ENCODE results near the gene SLC30A4. TPM values are rescaled to one million over a fixed set of nuclear protein-coding genes. Genes with fewer than 3 reads are reported as not detected.

The SLC30A4 gene
- total RNA-seq (2014; rRNA removed; shearing (Covaris generic)) = 0.04 TPM in 1 of 2 replicates, not detected in the other
- polyA plus RNA-seq (2016; fragmentation: Nextera tagmentation; extraction: Ambion mirVana) = not detected in 2 replicates
- long read RNA-seq = 0 reads

GRCh38 chr15:45522328-45523165 is at the start of gene SLC30A4:
TSS of gene SLC30A4 (minus strand) at chr15:45522755. CDS start at chr15:45522354, 401 bp downstream.
- Mint-ChIP-seq H3K27me3 (ENCODE audit: insufficient read depth, low read depth, poor library complexity) (peaks cover 52% of the 10 kb centered on the region), H3K36me3 (ENCODE audit: low read depth) (no peaks in the 10 kb centered on the region), H3K9me3 (no peaks in the 10 kb centered on the region), H3K4me3 (peak within 1 kb of the TSS; percentile 81), H3K4me1 (peaks cover 5% of the 10 kb centered on the region; the same call in 2 of the 3 replicates), H3K27ac (no peak within 1 kb of the TSS)
- Histone ChIP-seq H3F3A (replicated peaks; ENCODE audit: low read depth) (0 out of 2 replicates have a peak, but pooled peaks cover 4% of the 10 kb centered on the region), H3K9me2 (ENCODE audit: insufficient read depth) (no peaks in the 10 kb centered on the region), H4K20me1 (replicated peaks; ENCODE audit: insufficient read depth) (peaks cover 6% of the 10 kb centered on the region; the same call in 1 of the 2 replicates), H3K79me2 (replicated peaks; ENCODE audit: insufficient read depth) (no peaks in the 10 kb centered on the region), H3K36me3 (ENCODE audit: insufficient read depth) (no peaks in the 10 kb centered on the region), H3K27ac (ENCODE audit: low read depth) (no peak within 1 kb of the TSS), H3K27me3 (ENCODE audit: insufficient read depth) (peaks cover 96% of the 10 kb centered on the region), H3K4me2 (peak within 1 kb of the TSS; percentile 90), H3K4me3 (peak within 1 kb of the TSS; percentile 71), H3K4me1 (ENCODE audit: insufficient read depth) (no peaks in the 10 kb centered on the region; the same call in 1 of the 2 replicates), H2AFZ (peak within 1 kb of the TSS; percentile 98)
- DNase-seq (ENCODE audit: low spot score) = peak; percentile 65
- TF ChIP-seq EZH2 (IDR thresholded peaks at IDR 0.05; ENCODE audit: low read depth, unreplicated experiment) (peak; percentile 69), ETS1 (IDR thresholded peaks at IDR 0.05) (no peak), STAT1 (IDR thresholded peaks at IDR 0.05; ENCODE audit: unreplicated experiment) (no peak), CTCF (conservative IDR thresholded peaks at IDR 0.05; ENCODE audit: low read depth in 2 of 2) (peak; percentile 24 to 37), CREB1 (CRISPR knock-in tag; IDR thresholded peaks at IDR 0.05; ENCODE audit: low read depth) (no peak), ZNF114 (CRISPR knock-in tag; IDR thresholded peaks at IDR 0.05) (no peak), JUNB (IDR thresholded peaks at IDR 0.05; ENCODE audit: unreplicated experiment) (no peak), ZNF331 (CRISPR knock-in tag; IDR thresholded peaks at IDR 0.05; ENCODE audit: low read depth) (no peak), NANOG (IDR thresholded peaks at IDR 0.05; ENCODE audit: borderline replicate concordance) (no peak), POLR2AphosphoS5 (IDR thresholded peaks at IDR 0.05; ENCODE audit: low read depth) (no peak), REST (IDR thresholded peaks at IDR 0.05; ENCODE audit: unreplicated experiment) (no peak), EZH2phosphoT487 (IDR thresholded peaks at IDR 0.05; ENCODE audit: unreplicated experiment) (peak; percentile 51), ZNF462 (CRISPR knock-in tag; IDR thresholded peaks at IDR 0.05) (no peak)
- peak; percentile 77 for ATAC-seq

Data from GM23338 (cell line).